DOHH2 (cell line): Measurements from ENCODE around the gene BLID.

Experiments
- H3F3A ChIP-seq: fragments of 200-600 bp; sonication (generic), shearing (Covaris generic); 2 replicates; pipeline ENCODE4 v1.6.0; 2016; ENCODE audit warnings: antibody characterized with exemption, mild to moderate bottlenecking; ENCODE audit not compliant: control insufficient read depth, insufficient read depth
- H3K27ac ChIP-seq: fragments of 200-600 bp; sonication (generic); 2 replicates; pipeline ENCODE4 v1.5.1; 2014; ENCODE audit warnings: low read depth, mild to moderate bottlenecking, low read length, moderate library complexity
- H3K27me3 ChIP-seq: fragments of 200-600 bp; sonication (generic); 2 replicates; pipeline ENCODE4 v1.6.1; 2014; ENCODE audit warnings: mild to moderate bottlenecking, low read length, mixed read lengths; ENCODE audit not compliant: control insufficient read depth
- H3K36me3 ChIP-seq: fragments of 200-600 bp; sonication (generic); 2 replicates; pipeline ENCODE4 v1.6.1; 2014; ENCODE audit warnings: mild to moderate bottlenecking, low read length, moderate library complexity, mixed read lengths; ENCODE audit not compliant: control insufficient read depth
- H3K4me1 ChIP-seq: fragments of 200-600 bp; sonication (generic); 2 replicates; pipeline ENCODE4 v1.6.1; 2014; ENCODE audit warnings: mild to moderate bottlenecking, low read length, mixed read lengths; ENCODE audit not compliant: control insufficient read depth
- H3K4me2 ChIP-seq: fragments of 200-600 bp; sonication (generic); 2 replicates; pipeline ENCODE4 v1.6.0; 2014; ENCODE audit warnings: mild to moderate bottlenecking, low read length, moderate library complexity
- H3K4me3 ChIP-seq: fragments of 200-600 bp; sonication (generic); 2 replicates; pipeline ENCODE4 v1.5.1; 2014; ENCODE audit warnings: mild to moderate bottlenecking, low read length, mixed read lengths
- H3K79me2 ChIP-seq: fragments of 200-600 bp; sonication (generic); 2 replicates; pipeline ENCODE4 v1.6.1; 2014; ENCODE audit warnings: mild to moderate bottlenecking, low read length, mixed read lengths; ENCODE audit not compliant: control insufficient read depth
- H3K9me2 ChIP-seq: fragments of 200-600 bp; sonication (generic); replicated peaks from 2 replicates; pipeline ENCODE4 v1.6.1; 2014; ENCODE audit warnings: mild to moderate bottlenecking, low read length, mixed read lengths; ENCODE audit not compliant: control insufficient read depth
- H3K9me3 ChIP-seq: fragments of 200-600 bp; sonication (generic); 2 replicates; pipeline ENCODE4 v1.6.1; 2014; ENCODE audit warnings: antibody characterized with exemption, low read length, mixed read lengths; ENCODE audit not compliant: control insufficient read depth, insufficient read depth
- H4K20me1 ChIP-seq: fragments of 200-600 bp; sonication (generic); 2 replicates; pipeline ENCODE4 v1.6.0; 2014; ENCODE audit warnings: low read depth, mild to moderate bottlenecking, antibody characterized with exemption, low read length, moderate library complexity; ENCODE audit not compliant: control insufficient read depth, insufficient read depth
- CTCF ChIP-seq: fragments of 200-600 bp; sonication (generic); IDR thresholded peaks from one replicate; pipeline ENCODE4 v1.5.1; 2014; ENCODE audit warnings: antibody characterized with exemption, mild to moderate bottlenecking, low read depth, low read length; ENCODE audit not compliant: poor library complexity, severe bottlenecking
- EZH2phosphoT487 ChIP-seq: fragments of 200-600 bp; sonication (generic); IDR thresholded peaks from 2 replicates; pipeline ENCODE4 v1.6.1; 2017; ENCODE audit warnings: borderline replicate concordance, mild to moderate bottlenecking, antibody characterized with exemption, low read length, moderate library complexity, mixed read lengths

The BLID gene

GRCh38 chr11:122100037-122100755, 15.8 kb downstream of the BLID start:
- no peaks in the 10 kb centered on the region for H3K9me2 ChIP-seq
- no peaks in the 10 kb centered on the region for H3K4me1 ChIP-seq
- no peaks in the 10 kb centered on the region for H3F3A ChIP-seq
- TF ChIP-seq CTCF (no peak), EZH2phosphoT487 (no peak)
- H3K27me3 ChIP-seq: peaks cover 30% of the 10 kb centered on the region
- no peaks in the 10 kb centered on the region for H3K36me3 ChIP-seq
- no peak overlapping the region for H3K4me3 ChIP-seq
- no peaks in the 10 kb centered on the region for H3K79me2 ChIP-seq
- H3K9me3 ChIP-seq: no peaks in the 10 kb centered on the region
- no peaks in the 10 kb centered on the region for H4K20me1 ChIP-seq
- H3K27ac ChIP-seq: no peak overlapping the region
- no peak overlapping the region for H3K4me2 ChIP-seq

- Histone ChIP-seq H3K9me3 (no peaks in the 10 kb centered on the region), H3K27ac (no peak overlapping the region), H3F3A (no peaks in the 10 kb centered on the region), H4K20me1 (no peaks in the 10 kb centered on the region), H3K27me3 (peaks cover 30% of the 10 kb centered on the region), H3K4me1 (no peaks in the 10 kb centered on the region), H3K79me2 (no peaks in the 10 kb centered on the region), H3K4me2 (no peak overlapping the region), H3K9me2 (no peaks in the 10 kb centered on the region), H3K4me3 (no peak overlapping the region), H3K36me3 (no peaks in the 10 kb centered on the region)
- no peak for TF ChIP-seq CTCF
- no peak for TF ChIP-seq EZH2phosphoT487
These were observed 16.5 kb downstream of the BLID start for GRCh38 chr11:122099374-122100036.

GRCh38 chr11:122098261-122098980, 17.6 kb downstream of the BLID start:
- H3K27me3 ChIP-seq: peaks cover 24% of the 10 kb centered on the region
- TF ChIP-seq EZH2phosphoT487 (no peak), CTCF (no peak)

More at GRCh38 chr11:122098261-122098980, 17.6 kb downstream of the BLID start:
- Histone ChIP-seq H3K9me3 (no peaks in the 10 kb centered on the region), H3K4me2 (no peak overlapping the region), H3K79me2 (no peaks in the 10 kb centered on the region), H4K20me1 (no peaks in the 10 kb centered on the region), H3K9me2 (no peaks in the 10 kb centered on the region), H3K36me3 (no peaks in the 10 kb centered on the region), H3K4me1 (no peaks in the 10 kb centered on the region), H3K4me3 (no peak overlapping the region), H3K27ac (no peak overlapping the region), H3F3A (no peaks in the 10 kb centered on the region)
